IMR-90 (cell line): ENCODE results near the gene LANCL1. TPM values are rescaled to one million over a fixed set of nuclear protein-coding genes. Genes with fewer than 3 reads are reported as not detected.

Experiments used
- ATAC-seq: fragments of 200-7000 bp; cut with Tn5 transposase; 2 replicates; pipeline ENCODE4 v1.9.1; 2020; ENCODE audit warnings: low read depth, mild to moderate bottlenecking, moderate library complexity
- BruUV-seq: library from RNA; stranded (reverse); fragments of 400-500 nt; replicated peaks from 2 replicates; lab custom pipeline; 2021; lab: Mats Ljungman, UMichigan
- CTCF ChIA-PET: fragments of 300-600 bp; formaldehyde crosslinking; extraction: SDS; loops from one replicate; lab custom pipeline; 2021; ENCODE audit warnings: antibody characterized with exemption; lab: Yijun Ruan, JAX
- POLR2A ChIA-PET: fragments of 300-600 bp; sonication (Branson Sonifier 250); formaldehyde crosslinking; loops from one replicate; lab custom pipeline; 2022; ENCODE audit warnings: antibody characterized with exemption; ENCODE audit not compliant: unreplicated experiment; lab: Charles Lee
- DNase-seq: peaks from one replicate; pipeline ENCODE4 v3.0.0; 2013
- H2AFZ ChIP-seq: replicated peaks from 2 replicates; pipeline ENCODE3; 2013; ENCODE audit warnings: low read length, mild to moderate bottlenecking; ENCODE audit not compliant: poor library complexity
- H2AK5ac ChIP-seq: 2 replicates; pipeline ENCODE4 v1.6.1; 2013; ENCODE audit warnings: low read depth, low read length, inconsistent platforms
- H2AK9ac ChIP-seq: replicated peaks from 2 replicates; pipeline ENCODE3; 2013; ENCODE audit warnings: mild to moderate bottlenecking, low read depth, low read length, moderate library complexity; ENCODE audit not compliant: poor library complexity
- H2BK120ac ChIP-seq: 2 replicates; pipeline ENCODE4 v1.6.1; 2013; ENCODE audit warnings: low read depth, low read length, inconsistent platforms
- H2BK15ac ChIP-seq: 3 replicates; pipeline ENCODE4 v1.6.1; 2013; ENCODE audit warnings: low read depth, low read length, inconsistent platforms
- H2BK20ac ChIP-seq: 2 replicates; pipeline ENCODE4 v1.6.1; 2013; ENCODE audit warnings: low read depth, mild to moderate bottlenecking, inconsistent platforms, low read length, moderate library complexity
- H2BK5ac ChIP-seq: 2 replicates; pipeline ENCODE4 v1.6.1; 2013; ENCODE audit warnings: mild to moderate bottlenecking, low read depth, low read length, inconsistent platforms; ENCODE audit not compliant: poor library complexity, severe bottlenecking
- H3K14ac ChIP-seq: replicated peaks from 2 replicates; pipeline ENCODE4 v1.6.1; 2013; ENCODE audit warnings: low read depth, low read length, inconsistent platforms
- H3K18ac ChIP-seq: 2 replicates; pipeline ENCODE4 v1.6.1; 2013; ENCODE audit warnings: low read depth, low read length, control low read depth
- H3K23ac ChIP-seq: 2 replicates; pipeline ENCODE4 v1.6.1; 2013; ENCODE audit warnings: low read depth, low read length, inconsistent platforms
- H3K27ac ChIP-seq: 2 replicates; pipeline ENCODE4 v1.5.1; 2013; ENCODE audit warnings: mild to moderate bottlenecking, control low read depth, low read length; ENCODE audit not compliant: insufficient read depth
- H3K27me3 ChIP-seq: 2 replicates; pipeline ENCODE4 v1.6.1; 2013; ENCODE audit warnings: low read length; ENCODE audit not compliant: control insufficient read depth, insufficient read depth
- H3K36me3 ChIP-seq: 2 replicates; pipeline ENCODE4 v1.6.1; 2013; ENCODE audit warnings: low read length, mixed read lengths; ENCODE audit not compliant: control insufficient read depth, insufficient read depth
- H3K4ac ChIP-seq: 2 replicates; pipeline ENCODE4 v1.6.1; 2013; ENCODE audit warnings: low read depth, low read length, inconsistent platforms
- H3K4me1 ChIP-seq: 2 replicates; pipeline ENCODE4 v1.6.1; 2013; ENCODE audit warnings: low read length, mixed read lengths; ENCODE audit not compliant: control insufficient read depth, insufficient read depth
- H3K4me2 ChIP-seq: 2 replicates; pipeline ENCODE4 v1.6.1; 2013; ENCODE audit warnings: low read depth, mild to moderate bottlenecking, control low read depth, low read length, moderate library complexity
- H3K4me3 ChIP-seq: 2 replicates; pipeline ENCODE4 v1.5.1; 2013; ENCODE audit warnings: low read depth, mild to moderate bottlenecking, control low read depth, low read length, moderate library complexity; ENCODE audit not compliant: insufficient read depth
- H3K56ac ChIP-seq: 2 replicates; pipeline ENCODE4 v1.6.1; 2013; ENCODE audit warnings: low read length, inconsistent platforms; ENCODE audit not compliant: insufficient read depth; ENCODE audit errors: extremely low read depth
- H3K79me1 ChIP-seq, 2 experiments: 2 replicates each; pipeline ENCODE4 v1.6.1; 2013; ENCODE audit warnings: low read length in 2 of 2, inconsistent platforms in 1 of 2, low read depth in 1 of 2
- H3K9ac ChIP-seq: 2 replicates; pipeline ENCODE4 v1.6.1; 2013; ENCODE audit warnings: low read depth, low read length, control low read depth
- H3K9me1 ChIP-seq: 2 replicates; pipeline ENCODE4 v1.6.1; 2013; ENCODE audit warnings: low read length, inconsistent platforms; ENCODE audit not compliant: insufficient read depth
- H3K9me3 ChIP-seq: 2 replicates; pipeline ENCODE4 v1.6.1; 2013; ENCODE audit warnings: low read length; ENCODE audit not compliant: control insufficient read depth, insufficient read depth
- H4K20me1 ChIP-seq: 2 replicates; pipeline ENCODE4 v1.6.1; 2013; ENCODE audit warnings: low read length, inconsistent platforms; ENCODE audit not compliant: insufficient read depth
- H4K5ac ChIP-seq: 2 replicates; pipeline ENCODE4 v1.6.1; 2013; ENCODE audit warnings: mild to moderate bottlenecking, low read depth, low read length, control low read depth
- H4K8ac ChIP-seq, 2 experiments: 2 replicates each; pipeline ENCODE4 v1.6.1; 2013; ENCODE audit warnings: low read depth in 2 of 2, low read length in 2 of 2, control low read depth in 1 of 2, inconsistent platforms in 1 of 2
- H4K91ac ChIP-seq: 2 replicates; pipeline ENCODE4 v1.6.1; 2013; ENCODE audit warnings: low read depth, low read length, inconsistent platforms; ENCODE audit not compliant: insufficient read depth
- BHLHE40 ChIP-seq: fragments of 150-350 bp; IDR thresholded peaks from 2 replicates; pipeline ENCODE4 v1.6.1; 2016; ENCODE audit warnings: mild to moderate bottlenecking, low read depth, low read length
- CEBPB ChIP-seq: IDR thresholded peaks from 2 replicates; pipeline ENCODE4 v1.6.1; 2012; ENCODE audit warnings: low read depth, low read length, improper control_type of control experiment
- CHD1 ChIP-seq: IDR thresholded peaks from 2 replicates; pipeline ENCODE4 v1.6.1; 2012; ENCODE audit warnings: low read depth, low read length, improper control_type of control experiment
- CTCF ChIP-seq: conservative IDR thresholded peaks from 2 replicates; pipeline ENCODE4 v1.5.1; 2012; ENCODE audit warnings: mild to moderate bottlenecking, low read depth, low read length, improper control_type of control experiment
- ELK1 ChIP-seq: fragments of 150-350 bp; IDR thresholded peaks from 2 replicates; pipeline ENCODE4 v1.6.1; 2016; ENCODE audit warnings: low read depth, mild to moderate bottlenecking, low read length, moderate library complexity, borderline replicate concordance
- FOS ChIP-seq: fragments of 150-350 bp; IDR thresholded peaks from 2 replicates; pipeline ENCODE4 v1.6.1; 2016; ENCODE audit warnings: low read depth, low read length
- MAFK ChIP-seq: IDR thresholded peaks from 2 replicates; pipeline ENCODE4 v1.6.1; 2012; ENCODE audit warnings: low read depth, low read length, improper control_type of control experiment
- MAZ ChIP-seq: IDR thresholded peaks from 2 replicates; pipeline ENCODE4 v1.6.1; 2012; ENCODE audit warnings: low read depth, mild to moderate bottlenecking, low read length, improper control_type of control experiment, moderate library complexity, borderline replicate concordance
- MXI1 ChIP-seq: IDR thresholded peaks from 2 replicates; pipeline ENCODE4 v1.6.1; 2012; ENCODE audit warnings: low read depth, mild to moderate bottlenecking, low read length, moderate library complexity, borderline replicate concordance
- NFE2L2 ChIP-seq: fragments of 150-350 bp; IDR thresholded peaks from 2 replicates; pipeline ENCODE4 v1.6.1; 2016; ENCODE audit warnings: low read depth, mild to moderate bottlenecking, low read length
- POLR2A ChIP-seq: IDR thresholded peaks from 2 replicates; pipeline ENCODE4 v1.6.1; 2012; ENCODE audit warnings: mild to moderate bottlenecking, low read depth, low read length
- RCOR1 ChIP-seq: IDR thresholded peaks from 2 replicates; pipeline ENCODE4 v1.6.1; 2012; ENCODE audit warnings: mild to moderate bottlenecking, low read length, improper control_type of control experiment; ENCODE audit not compliant: insufficient replicate concordance
- RFX5 ChIP-seq: IDR thresholded peaks from 2 replicates; pipeline ENCODE4 v1.8.0; 2012; ENCODE audit warnings: low read depth, mild to moderate bottlenecking, low read length, moderate library complexity
- SMC3 ChIP-seq: fragments of 150-350 bp; IDR thresholded peaks from 2 replicates; pipeline ENCODE4 v1.6.1; 2016; ENCODE audit warnings: low read depth, mild to moderate bottlenecking, antibody characterized with exemption, low read length, moderate library complexity
- WGBS, 2 experiments: methylation state at CpG; one replicate each; pipeline versions ENCODE4 v1.1.5 to v1.1.7; 2013; ENCODE audit warnings: missing lambda C conversion rate in 2 of 2; ENCODE audit not compliant: insufficient read length in 1 of 2; ENCODE audit errors: extremely low coverage in 2 of 2; 5-methylcytosine and 5-hydroxymethylcytosine counted together
- dilution Hi-C: fragments of 300-500 bp; cut with HindIII; formaldehyde crosslinking; loops from one replicate; pipeline ENCODE4 v1.14.3; 2018; ENCODE audit warnings: low sequenced_read_pairs; ENCODE audit not compliant: unreplicated experiment
- in situ Hi-C: fragments of 300-500 bp; cut with MboI; formaldehyde crosslinking; loops from 3 replicates; pipeline ENCODE4 v1.14.3; 2019; ENCODE audit warnings: low sequenced_read_pairs, inconsistent platforms, mixed read lengths
- intact Hi-C: fragments of 100-400 bp; cut with micrococcal nuclease; formaldehyde crosslinking; loops from 2 replicates; pipeline ENCODE4 v1.10.0; 2022
- polyA plus RNA-seq, 3 experiments: library from polyadenylated mRNA; depleted of rRNA; stranded (reverse); fragments of >200 nt; gene quantifications; 2 replicates each; pipeline ENCODE4 v1.2.3, GENCODE V29; 2012; ENCODE audit warnings: low replicate concordance in 1 of 3
- total RNA-seq: library from RNA; depleted of rRNA; stranded (reverse); fragments of >200 nt; gene quantifications from 2 replicates; pipeline ENCODE4 v1.2.3, GENCODE V29; 2012

LANCL1 gene
- total and polyA plus RNA-seq, 2 of the 4 experiments (the other 2 are of a cell fraction): 29.7 to 53.8 TPM

- CTCF ChIA-PET: interaction anchor here (0.8 kb wide), 1 partner anchor 33 kb away, joined by 3 read pairs; no protein-coding TSS in a partner anchor
- Histone ChIP-seq H3K4me3 (no peak overlapping the region), H3K4me1 (no peaks in the 10 kb centered on the region), H4K5ac (no peak overlapping the region), H2BK15ac (no peak overlapping the region), H2BK5ac (no peak overlapping the region), H2BK20ac (no peak overlapping the region), H2BK120ac (no peak overlapping the region), H3K4ac (no peak overlapping the region), H4K91ac (no peak overlapping the region), H3K9me1 (no peaks in the 10 kb centered on the region; the same call in 1 of the 2 replicates), H4K20me1 (no peaks in the 10 kb centered on the region), H4K8ac (no peak overlapping the region), H3K79me1 (no peaks in the 10 kb centered on the region), H3K9me3 (no peaks in the 10 kb centered on the region), H2AK5ac (no peak overlapping the region), H2AK9ac (no peak overlapping the region), H3K18ac (no peak overlapping the region), H3K14ac (no peak overlapping the region), H3K36me3 (peaks cover 16% of the 10 kb centered on the region), H3K27me3 (no peaks in the 10 kb centered on the region), H3K4me2 (no peak overlapping the region), H2AFZ (no peak overlapping the region), H3K27ac (no peak overlapping the region), H3K9ac (no peak overlapping the region), H3K23ac (no peak overlapping the region), H3K56ac (no peak overlapping the region)
- dilution Hi-C loops (no loop called here), intact Hi-C loops (no loop called here), in situ Hi-C loops (no loop called here)
- ATAC-seq: no peak
- POLR2A ChIA-PET: no interaction called here
- no peak for TF ChIP-seq POLR2A
- TF ChIP-seq ELK1: no peak
- no peak for TF ChIP-seq RCOR1
- TF ChIP-seq SMC3: no peak
- no peak for TF ChIP-seq CHD1
- no peak for TF ChIP-seq CEBPB
- no peak for TF ChIP-seq CTCF
- no peak for TF ChIP-seq FOS
- no peak for TF ChIP-seq MXI1
- TF ChIP-seq MAZ: no peak
- no peak for TF ChIP-seq MAFK
- TF ChIP-seq NFE2L2: no peak
- TF ChIP-seq RFX5: no peak
- TF ChIP-seq BHLHE40: no peak
- DNase-seq: no peak
- no TSS peak for BruUV-seq
- no CpG with 5 or more reads among the region's 1 CpG for WGBS, 2 experiments
Observed at GRCh38 chr2:210432633-210433032, 43.9 kb downstream of the LANCL1 start.
